Hepatocyte (in vitro differentiated cells): ENCODE data around the gene DPP8.

Experiments used
- EZH2 ChIP-seq: fragments of 200-600 bp; sonication (generic); IDR thresholded peaks from 2 replicates; pipeline ENCODE4 v1.6.1; 2016; ENCODE audit warnings: antibody characterized with exemption, mild to moderate bottlenecking, borderline replicate concordance
- TF ChIP-seq, protein P1 (sequence below): fragments of 200-600 bp; sonication (generic); IDR thresholded peaks from 2 replicates; pipeline ENCODE4 v1.5.1; 2016; ENCODE audit warnings: antibody characterized with exemption, mild to moderate bottlenecking; ENCODE audit not compliant: poor library complexity

DNA sequence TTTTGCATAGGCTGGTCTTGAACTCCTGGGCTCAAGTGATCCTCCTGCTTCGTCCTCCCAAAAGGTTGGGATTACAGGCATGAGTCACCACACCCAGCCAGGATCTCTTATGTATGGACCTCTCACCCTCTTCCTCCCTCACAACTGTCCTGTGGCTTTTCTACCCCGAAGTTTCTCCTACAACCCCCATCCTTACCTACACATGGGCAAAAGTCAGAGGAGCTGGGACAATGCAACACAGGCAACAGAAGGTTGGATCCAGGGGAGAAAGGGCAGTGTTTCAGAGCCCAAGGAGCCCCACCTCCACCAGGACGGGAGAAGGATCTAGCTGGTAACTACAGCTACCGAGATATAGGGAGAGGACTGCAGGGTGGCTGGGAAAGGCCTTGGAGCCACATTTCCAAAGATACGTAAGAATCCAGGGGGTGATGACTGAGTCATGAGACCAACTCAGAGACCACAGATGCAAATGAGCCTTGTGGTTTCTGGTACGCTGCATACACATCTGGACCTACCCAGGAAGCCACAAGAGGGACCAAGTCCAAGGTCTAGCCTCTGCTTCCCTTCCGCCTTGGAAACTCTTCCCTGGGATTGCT lies 108.4 kb downstream of the DPP8 start:
- no peak for TF ChIP-seq EZH2
- TF ChIP-seq, protein P1, sequence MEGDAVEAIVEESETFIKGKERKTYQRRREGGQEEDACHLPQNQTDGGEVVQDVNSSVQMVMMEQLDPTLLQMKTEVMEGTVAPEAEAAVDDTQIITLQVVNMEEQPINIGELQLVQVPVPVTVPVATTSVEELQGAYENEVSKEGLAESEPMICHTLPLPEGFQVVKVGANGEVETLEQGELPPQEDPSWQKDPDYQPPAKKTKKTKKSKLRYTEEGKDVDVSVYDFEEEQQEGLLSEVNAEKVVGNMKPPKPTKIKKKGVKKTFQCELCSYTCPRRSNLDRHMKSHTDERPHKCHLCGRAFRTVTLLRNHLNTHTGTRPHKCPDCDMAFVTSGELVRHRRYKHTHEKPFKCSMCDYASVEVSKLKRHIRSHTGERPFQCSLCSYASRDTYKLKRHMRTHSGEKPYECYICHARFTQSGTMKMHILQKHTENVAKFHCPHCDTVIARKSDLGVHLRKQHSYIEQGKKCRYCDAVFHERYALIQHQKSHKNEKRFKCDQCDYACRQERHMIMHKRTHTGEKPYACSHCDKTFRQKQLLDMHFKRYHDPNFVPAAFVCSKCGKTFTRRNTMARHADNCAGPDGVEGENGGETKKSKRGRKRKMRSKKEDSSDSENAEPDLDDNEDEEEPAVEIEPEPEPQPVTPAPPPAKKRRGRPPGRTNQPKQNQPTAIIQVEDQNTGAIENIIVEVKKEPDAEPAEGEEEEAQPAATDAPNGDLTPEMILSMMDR: no peak
